Measurements from ENCODE around the gene OGN. TPM values are rescaled to one million over a fixed set of nuclear protein-coding genes. Genes with fewer than 3 reads are reported as not detected.

The OGN gene
- total RNA-seq, 1 experiment from 2014 or later = not detected

DNA sequence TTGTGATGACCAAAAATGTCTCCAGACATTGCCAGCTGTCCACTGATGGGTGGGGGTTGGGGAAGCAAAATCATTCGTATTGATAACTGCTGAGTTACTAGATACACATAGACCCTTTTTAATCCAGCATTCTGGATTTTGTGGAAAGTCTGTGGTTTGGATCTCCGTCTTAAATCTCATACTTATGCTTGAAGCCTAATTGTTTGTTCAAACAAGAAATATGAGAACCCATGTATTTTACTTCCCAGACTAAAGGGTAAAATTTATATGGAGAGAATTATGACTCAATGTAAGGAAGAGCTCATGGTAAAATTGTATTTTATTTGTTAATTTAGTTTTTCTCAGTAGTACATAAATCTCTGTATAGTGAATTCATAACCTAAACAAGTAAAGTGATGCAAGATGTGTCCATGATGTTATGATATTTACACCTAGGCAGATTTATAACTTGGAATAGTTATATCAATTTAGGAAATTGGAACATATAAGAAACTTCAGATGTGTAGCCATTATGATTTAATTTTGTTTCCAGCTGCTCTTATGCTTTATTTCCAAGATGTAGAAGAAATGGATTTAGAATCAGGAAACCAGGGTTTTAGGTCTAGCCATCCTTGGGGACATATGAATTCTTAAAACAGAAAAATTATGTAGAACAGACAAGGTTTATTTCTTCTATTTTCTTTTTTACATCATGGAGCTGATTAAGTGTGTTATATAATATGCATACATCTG is 4.5 kb upstream of the OGN start:
- H3K4me2 ChIP-seq (ENCODE audit: insufficient read depth, insufficient read length, low read length) = no peak overlapping the region
- Mint-ChIP-seq H3K4me1 (0 out of 4 replicates have a peak, but pooled peaks cover 0 to 3% of the 10 kb centered on the region in 2 experiments), H3K9me3 (no peaks in the 10 kb centered on the region), H3K36me3 (ENCODE audit: insufficient read depth in 1 of 3, low read depth in 3 of 3) (no peaks in the 10 kb centered on the region), H3K4me3 (no peak overlapping the region), H3K27ac (no peak overlapping the region), H3K27me3 (ENCODE audit: low read depth) (no peaks in the 10 kb centered on the region)
- no peak overlapping the region for H3K18ac ChIP-seq (ENCODE audit: insufficient read length, low read depth, low read length)
- no peaks in the 10 kb centered on the region for H3K27me3 ChIP-seq (ENCODE audit: insufficient read depth, low read length)
- H2BK12ac ChIP-seq (ENCODE audit: insufficient read length, low read depth, low read length) = no peak overlapping the region
- H2AK5ac ChIP-seq (ENCODE audit: insufficient read length, low read length) = no peak overlapping the region
- no peaks in the 10 kb centered on the region for H3K79me1 ChIP-seq (ENCODE audit: insufficient read depth, low read depth, low read length, poor library complexity, severe bottlenecking)
- DNase-seq = no peak
- H4K5ac ChIP-seq (ENCODE audit: insufficient read length, low read depth, low read length) = no peak overlapping the region
- no peak overlapping the region for H3K27ac ChIP-seq (ENCODE audit: insufficient read length, low read depth, low read length)
- H3K14ac ChIP-seq (ENCODE audit: insufficient read depth, low read length) = no peak overlapping the region
- no peak overlapping the region for H3K56ac ChIP-seq (ENCODE audit: insufficient read length, low read depth, low read length)
- no peaks in the 10 kb centered on the region for H3K23me2 ChIP-seq (ENCODE audit: insufficient read length, low read depth, low read length, poor library complexity, severe bottlenecking)
- H3K4ac ChIP-seq (ENCODE audit: low read depth, low read length) = no peak overlapping the region
- H2BK20ac ChIP-seq (ENCODE audit: low read depth, low read length, poor library complexity, severe bottlenecking) = no peak overlapping the region
- no peak overlapping the region for H3K23ac ChIP-seq (ENCODE audit: insufficient read length, low read depth, low read length)
- no peak overlapping the region for H2BK5ac ChIP-seq (ENCODE audit: insufficient read length, low read length)
- no peaks in the 10 kb centered on the region for H3K9me3 ChIP-seq (ENCODE audit: control insufficient read depth, low read depth, low read length)
- no peak overlapping the region for H2AFZ ChIP-seq (ENCODE audit: low read length)
- no peak overlapping the region for H2BK120ac ChIP-seq (ENCODE audit: low read depth, low read length, poor library complexity, severe bottlenecking)
- no CpG with 5 or more reads among the region's 2 CpGs for WGBS (ENCODE audit: extremely low coverage, insufficient read length, low lambda C conversion rate)
- no peaks in the 10 kb centered on the region for H3K4me1 ChIP-seq (ENCODE audit: insufficient read depth, low read length)
- H4K91ac ChIP-seq (ENCODE audit: insufficient read length, low read depth, low read length) = no peak overlapping the region
- H4K8ac ChIP-seq (replicated peaks; ENCODE audit: insufficient read length, low read depth, low read length) = no peak overlapping the region
- H3T11ph ChIP-seq (ENCODE audit: low read length) = no peak overlapping the region
- no peak overlapping the region for H2BK15ac ChIP-seq (ENCODE audit: low read depth, low read length)
- H4K20me1 ChIP-seq (ENCODE audit: control insufficient read depth, insufficient read depth, insufficient read length) = no peaks in the 10 kb centered on the region
- no peak overlapping the region for H3K9ac ChIP-seq (ENCODE audit: extremely low read depth, insufficient read length, low read length)
- no peaks in the 10 kb centered on the region for H3K79me2 ChIP-seq (ENCODE audit: insufficient read depth, low read length)
- TF ChIP-seq, protein P1, sequence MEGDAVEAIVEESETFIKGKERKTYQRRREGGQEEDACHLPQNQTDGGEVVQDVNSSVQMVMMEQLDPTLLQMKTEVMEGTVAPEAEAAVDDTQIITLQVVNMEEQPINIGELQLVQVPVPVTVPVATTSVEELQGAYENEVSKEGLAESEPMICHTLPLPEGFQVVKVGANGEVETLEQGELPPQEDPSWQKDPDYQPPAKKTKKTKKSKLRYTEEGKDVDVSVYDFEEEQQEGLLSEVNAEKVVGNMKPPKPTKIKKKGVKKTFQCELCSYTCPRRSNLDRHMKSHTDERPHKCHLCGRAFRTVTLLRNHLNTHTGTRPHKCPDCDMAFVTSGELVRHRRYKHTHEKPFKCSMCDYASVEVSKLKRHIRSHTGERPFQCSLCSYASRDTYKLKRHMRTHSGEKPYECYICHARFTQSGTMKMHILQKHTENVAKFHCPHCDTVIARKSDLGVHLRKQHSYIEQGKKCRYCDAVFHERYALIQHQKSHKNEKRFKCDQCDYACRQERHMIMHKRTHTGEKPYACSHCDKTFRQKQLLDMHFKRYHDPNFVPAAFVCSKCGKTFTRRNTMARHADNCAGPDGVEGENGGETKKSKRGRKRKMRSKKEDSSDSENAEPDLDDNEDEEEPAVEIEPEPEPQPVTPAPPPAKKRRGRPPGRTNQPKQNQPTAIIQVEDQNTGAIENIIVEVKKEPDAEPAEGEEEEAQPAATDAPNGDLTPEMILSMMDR (conservative IDR thresholded peaks at IDR 0.05) = no peak

Measured in H9 (cell line).